GM23338 (cell line): Measurements from ENCODE around the gene PM20D1. TPM values are rescaled to one million over a fixed set of nuclear protein-coding genes. Genes with fewer than 3 reads are reported as not detected.

Experiments used
- ATAC-seq: fragments of 200-7000 bp; cut with Tn5 transposase; 3 replicates; pipeline ENCODE4 v1.9.1; 2020
- DNase-seq: peaks from one replicate; pipeline ENCODE4 v3.0.0-alpha.2; 2015; ENCODE audit warnings: low spot score
- H2AFZ ChIP-seq: fragments of 200-600 bp; sonication (generic); 2 replicates; pipeline ENCODE4 v1.8.0; 2016; ENCODE audit warnings: antibody characterized with exemption, mild to moderate bottlenecking, moderate library complexity
- H3F3A ChIP-seq: fragments of 200-600 bp; sonication (generic); replicated peaks from 2 replicates; pipeline ENCODE4 v1.8.0; 2017; ENCODE audit warnings: antibody characterized with exemption, mixed run types, low read depth
- H3K27ac ChIP-seq: fragments of 200-600 bp; sonication (generic); 2 replicates; pipeline ENCODE4 v1.6.1; 2016; ENCODE audit warnings: low read depth
- H3K27me3 ChIP-seq: fragments of 200-600 bp; sonication (generic); 2 replicates; pipeline ENCODE4 v1.8.0; 2016; ENCODE audit warnings: mild to moderate bottlenecking, mixed run types, moderate library complexity; ENCODE audit not compliant: insufficient read depth
- H3K36me3 ChIP-seq: fragments of 200-600 bp; sonication (generic); 2 replicates; pipeline ENCODE4 v1.8.0; 2016; ENCODE audit warnings: mild to moderate bottlenecking; ENCODE audit not compliant: insufficient read depth
- H3K4me1 ChIP-seq: fragments of 200-600 bp; sonication (generic); 2 replicates; pipeline ENCODE4 v1.8.0; 2016; ENCODE audit warnings: mild to moderate bottlenecking, moderate library complexity; ENCODE audit not compliant: insufficient read depth
- H3K4me2 ChIP-seq: fragments of 200-600 bp; sonication (generic); 2 replicates; pipeline ENCODE4 v1.7.1; 2017; ENCODE audit warnings: mixed run types
- H3K4me3 ChIP-seq: fragments of 200-600 bp; sonication (generic); 2 replicates; pipeline ENCODE4 v1.6.1; 2016; ENCODE audit warnings: mixed run types
- H3K79me2 ChIP-seq: fragments of 200-600 bp; sonication (generic); replicated peaks from 2 replicates; pipeline ENCODE4 v1.8.0; 2017; ENCODE audit warnings: mild to moderate bottlenecking; ENCODE audit not compliant: insufficient read depth
- H3K9me2 ChIP-seq: fragments of 200-600 bp; sonication (generic); 2 replicates; pipeline ENCODE4 v1.8.0; 2017; ENCODE audit not compliant: insufficient read depth
- H4K20me1 ChIP-seq: fragments of 200-600 bp; sonication (generic); replicated peaks from 2 replicates; pipeline ENCODE4 v1.8.0; 2017; ENCODE audit warnings: mild to moderate bottlenecking; ENCODE audit not compliant: insufficient read depth
- H3K27ac Mint-ChIP-seq: 2 replicates; pipeline ENCODE4 v1.8.0; 2020; ENCODE audit warnings: inconsistent platforms, mild to moderate bottlenecking, moderate library complexity, mixed read lengths
- H3K27me3 Mint-ChIP-seq: 3 replicates; pipeline ENCODE4 v1.8.0; 2022; ENCODE audit warnings: low read depth, mild to moderate bottlenecking, moderate library complexity, mixed read lengths, inconsistent platforms; ENCODE audit not compliant: insufficient read depth, poor library complexity
- H3K36me3 Mint-ChIP-seq: 3 replicates; pipeline ENCODE4 v1.8.0; 2021; ENCODE audit warnings: low read depth, mild to moderate bottlenecking, inconsistent platforms, moderate library complexity, mixed read lengths
- H3K4me1 Mint-ChIP-seq: 3 replicates; pipeline ENCODE4 v1.8.0; 2020; ENCODE audit warnings: mild to moderate bottlenecking, inconsistent platforms, mixed read lengths
- H3K4me3 Mint-ChIP-seq: 3 replicates; pipeline ENCODE4 v1.8.0; 2021; ENCODE audit warnings: moderate library complexity, mild to moderate bottlenecking, inconsistent platforms, mixed read lengths
- H3K9me3 Mint-ChIP-seq: 3 replicates; pipeline ENCODE4 v1.8.0; 2020; ENCODE audit warnings: moderate library complexity, mild to moderate bottlenecking, inconsistent platforms, mixed read lengths
- EZH2 ChIP-seq: fragments of 200-600 bp; sonication (generic); IDR thresholded peaks from one replicate; pipeline ENCODE4 v1.8.0; 2017; ENCODE audit warnings: antibody characterized with exemption, mild to moderate bottlenecking, low read depth; ENCODE audit not compliant: unreplicated experiment
- EZH2phosphoT487 ChIP-seq: fragments of 200-600 bp; sonication (generic); IDR thresholded peaks from one replicate; pipeline ENCODE4 v1.8.1; 2018; ENCODE audit warnings: antibody characterized with exemption; ENCODE audit not compliant: unreplicated experiment
- NANOG ChIP-seq: IDR thresholded peaks from 2 replicates; pipeline ENCODE4 v1.6.1; 2016; ENCODE audit warnings: antibody characterized with exemption, borderline replicate concordance
- ZNF331 ChIP-seq: fragments of 250-450 bp; sonication (Bioruptor Pico); IDR thresholded peaks from 2 replicates; pipeline ENCODE4 v1.5.0; 2020; ENCODE audit warnings: low read depth, mild to moderate bottlenecking, moderate library complexity
- polyA plus RNA-seq: library from polyadenylated mRNA; unstranded; fragments of >200 nt; fragmentation: Nextera tagmentation; extraction: Ambion mirVana; gene quantifications from 2 replicates; pipeline ENCODE4 v1.2.1, GENCODE V29; 2016
- total RNA-seq: library from RNA; depleted of rRNA; stranded (reverse); fragments of >200 nt; shearing (Covaris generic); gene quantifications from 2 replicates; pipeline ENCODE4 v1.2.3, GENCODE V29; 2014
- TF ChIP-seq, protein P1 (sequence below): fragments of 250-450 bp; sonication (Bioruptor Pico); IDR thresholded peaks from 2 replicates; pipeline ENCODE4 v1.5.0; 2020; ENCODE audit warnings: mild to moderate bottlenecking, moderate library complexity
- TF ChIP-seq, protein P2 (sequence below), 2 experiments: fragments of 200-600 bp in 1 of 2; sonication (generic) in 1 of 2; conservative IDR thresholded peaks; 2 replicates each; pipeline versions ENCODE4 v1.5.1 to v1.6.1; 2016 to 2017; ENCODE audit warnings: antibody characterized with exemption in 2 of 2, low read depth in 2 of 2, mild to moderate bottlenecking in 2 of 2, moderate library complexity in 1 of 2
- TF ChIP-seq, protein P3 (sequence below): IDR thresholded peaks from 2 replicates; pipeline ENCODE4 v1.6.1; 2016; ENCODE audit warnings: antibody characterized with exemption

PM20D1 gene
- total and polyA plus RNA-seq, 2 experiments from 2014 or later: 0.10 TPM; not detected in 1

DNA sequence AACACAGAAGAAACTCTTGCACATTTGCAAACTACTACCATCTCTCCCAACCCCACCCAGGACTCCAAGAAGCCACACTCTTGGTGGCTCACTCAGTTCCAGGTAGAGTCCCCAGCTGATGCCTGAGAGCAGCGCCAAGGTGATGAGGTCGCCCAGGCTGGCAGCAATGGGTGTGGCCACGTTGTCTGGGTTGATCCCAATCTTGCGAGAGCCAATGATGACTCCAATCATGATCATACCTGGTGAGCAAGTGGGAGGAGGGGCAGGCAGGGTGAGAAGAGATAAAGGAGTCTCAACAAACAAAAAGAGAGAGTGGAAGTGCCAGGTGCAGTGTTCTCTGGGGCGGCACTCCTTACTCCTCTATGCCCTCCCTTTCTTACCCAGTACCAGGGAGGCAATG lies 51.4 kb downstream of the PM20D1 start (continued):
- TF ChIP-seq, protein P1, sequence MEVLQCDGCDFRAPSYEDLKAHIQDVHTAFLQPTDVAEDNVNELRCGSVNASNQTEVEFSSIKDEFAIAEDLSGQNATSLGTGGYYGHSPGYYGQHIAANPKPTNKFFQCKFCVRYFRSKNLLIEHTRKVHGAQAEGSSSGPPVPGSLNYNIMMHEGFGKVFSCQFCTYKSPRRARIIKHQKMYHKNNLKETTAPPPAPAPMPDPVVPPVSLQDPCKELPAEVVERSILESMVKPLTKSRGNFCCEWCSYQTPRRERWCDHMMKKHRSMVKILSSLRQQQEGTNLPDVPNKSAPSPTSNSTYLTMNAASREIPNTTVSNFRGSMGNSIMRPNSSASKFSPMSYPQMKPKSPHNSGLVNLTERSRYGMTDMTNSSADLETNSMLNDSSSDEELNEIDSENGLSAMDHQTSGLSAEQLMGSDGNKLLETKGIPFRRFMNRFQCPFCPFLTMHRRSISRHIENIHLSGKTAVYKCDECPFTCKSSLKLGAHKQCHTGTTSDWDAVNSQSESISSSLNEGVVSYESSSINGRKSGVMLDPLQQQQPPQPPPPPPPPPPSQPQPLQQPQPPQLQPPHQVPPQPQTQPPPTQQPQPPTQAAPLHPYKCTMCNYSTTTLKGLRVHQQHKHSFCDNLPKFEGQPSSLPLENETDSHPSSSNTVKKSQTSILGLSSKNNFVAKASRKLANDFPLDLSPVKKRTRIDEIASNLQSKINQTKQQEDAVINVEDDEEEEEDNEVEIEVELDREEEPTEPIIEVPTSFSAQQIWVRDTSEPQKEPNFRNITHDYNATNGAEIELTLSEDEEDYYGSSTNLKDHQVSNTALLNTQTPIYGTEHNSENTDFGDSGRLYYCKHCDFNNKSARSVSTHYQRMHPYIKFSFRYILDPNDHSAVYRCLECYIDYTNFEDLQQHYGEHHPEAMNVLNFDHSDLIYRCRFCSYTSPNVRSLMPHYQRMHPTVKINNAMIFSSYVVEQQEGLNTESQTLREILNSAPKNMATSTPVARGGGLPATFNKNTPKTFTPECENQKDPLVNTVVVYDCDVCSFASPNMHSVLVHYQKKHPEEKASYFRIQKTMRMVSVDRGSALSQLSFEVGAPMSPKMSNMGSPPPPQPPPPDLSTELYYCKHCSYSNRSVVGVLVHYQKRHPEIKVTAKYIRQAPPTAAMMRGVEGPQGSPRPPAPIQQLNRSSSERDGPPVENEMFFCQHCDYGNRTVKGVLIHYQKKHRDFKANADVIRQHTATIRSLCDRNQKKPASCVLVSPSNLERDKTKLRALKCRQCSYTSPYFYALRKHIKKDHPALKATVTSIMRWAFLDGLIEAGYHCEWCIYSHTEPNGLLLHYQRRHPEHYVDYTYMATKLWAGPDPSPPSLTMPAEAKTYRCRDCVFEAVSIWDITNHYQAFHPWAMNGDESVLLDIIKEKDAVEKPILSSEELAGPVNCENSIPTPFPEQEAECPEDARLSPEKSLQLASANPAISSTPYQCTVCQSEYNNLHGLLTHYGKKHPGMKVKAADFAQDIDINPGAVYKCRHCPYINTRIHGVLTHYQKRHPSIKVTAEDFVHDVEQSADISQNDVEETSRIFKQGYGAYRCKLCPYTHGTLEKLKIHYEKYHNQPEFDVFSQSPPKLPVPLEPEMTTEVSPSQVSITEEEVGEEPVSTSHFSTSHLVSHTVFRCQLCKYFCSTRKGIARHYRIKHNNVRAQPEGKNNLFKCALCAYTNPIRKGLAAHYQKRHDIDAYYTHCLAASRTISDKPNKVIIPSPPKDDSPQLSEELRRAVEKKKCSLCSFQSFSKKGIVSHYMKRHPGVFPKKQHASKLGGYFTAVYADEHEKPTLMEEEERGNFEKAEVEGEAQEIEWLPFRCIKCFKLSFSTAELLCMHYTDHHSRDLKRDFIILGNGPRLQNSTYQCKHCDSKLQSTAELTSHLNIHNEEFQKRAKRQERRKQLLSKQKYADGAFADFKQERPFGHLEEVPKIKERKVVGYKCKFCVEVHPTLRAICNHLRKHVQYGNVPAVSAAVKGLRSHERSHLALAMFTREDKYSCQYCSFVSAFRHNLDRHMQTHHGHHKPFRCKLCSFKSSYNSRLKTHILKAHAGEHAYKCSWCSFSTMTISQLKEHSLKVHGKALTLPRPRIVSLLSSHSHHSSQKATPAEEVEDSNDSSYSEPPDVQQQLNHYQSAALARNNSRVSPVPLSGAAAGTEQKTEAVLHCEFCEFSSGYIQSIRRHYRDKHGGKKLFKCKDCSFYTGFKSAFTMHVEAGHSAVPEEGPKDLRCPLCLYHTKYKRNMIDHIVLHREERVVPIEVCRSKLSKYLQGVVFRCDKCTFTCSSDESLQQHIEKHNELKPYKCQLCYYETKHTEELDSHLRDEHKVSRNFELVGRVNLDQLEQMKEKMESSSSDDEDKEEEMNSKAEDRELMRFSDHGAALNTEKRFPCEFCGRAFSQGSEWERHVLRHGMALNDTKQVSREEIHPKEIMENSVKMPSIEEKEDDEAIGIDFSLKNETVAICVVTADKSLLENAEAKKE (CRISPR knock-in tag): no peak
- TF ChIP-seq, protein P2, sequence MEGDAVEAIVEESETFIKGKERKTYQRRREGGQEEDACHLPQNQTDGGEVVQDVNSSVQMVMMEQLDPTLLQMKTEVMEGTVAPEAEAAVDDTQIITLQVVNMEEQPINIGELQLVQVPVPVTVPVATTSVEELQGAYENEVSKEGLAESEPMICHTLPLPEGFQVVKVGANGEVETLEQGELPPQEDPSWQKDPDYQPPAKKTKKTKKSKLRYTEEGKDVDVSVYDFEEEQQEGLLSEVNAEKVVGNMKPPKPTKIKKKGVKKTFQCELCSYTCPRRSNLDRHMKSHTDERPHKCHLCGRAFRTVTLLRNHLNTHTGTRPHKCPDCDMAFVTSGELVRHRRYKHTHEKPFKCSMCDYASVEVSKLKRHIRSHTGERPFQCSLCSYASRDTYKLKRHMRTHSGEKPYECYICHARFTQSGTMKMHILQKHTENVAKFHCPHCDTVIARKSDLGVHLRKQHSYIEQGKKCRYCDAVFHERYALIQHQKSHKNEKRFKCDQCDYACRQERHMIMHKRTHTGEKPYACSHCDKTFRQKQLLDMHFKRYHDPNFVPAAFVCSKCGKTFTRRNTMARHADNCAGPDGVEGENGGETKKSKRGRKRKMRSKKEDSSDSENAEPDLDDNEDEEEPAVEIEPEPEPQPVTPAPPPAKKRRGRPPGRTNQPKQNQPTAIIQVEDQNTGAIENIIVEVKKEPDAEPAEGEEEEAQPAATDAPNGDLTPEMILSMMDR (conservative IDR thresholded peaks at IDR 0.05; ENCODE audit: low read depth in 2 of 2): no peak
- TF ChIP-seq, protein P3, sequence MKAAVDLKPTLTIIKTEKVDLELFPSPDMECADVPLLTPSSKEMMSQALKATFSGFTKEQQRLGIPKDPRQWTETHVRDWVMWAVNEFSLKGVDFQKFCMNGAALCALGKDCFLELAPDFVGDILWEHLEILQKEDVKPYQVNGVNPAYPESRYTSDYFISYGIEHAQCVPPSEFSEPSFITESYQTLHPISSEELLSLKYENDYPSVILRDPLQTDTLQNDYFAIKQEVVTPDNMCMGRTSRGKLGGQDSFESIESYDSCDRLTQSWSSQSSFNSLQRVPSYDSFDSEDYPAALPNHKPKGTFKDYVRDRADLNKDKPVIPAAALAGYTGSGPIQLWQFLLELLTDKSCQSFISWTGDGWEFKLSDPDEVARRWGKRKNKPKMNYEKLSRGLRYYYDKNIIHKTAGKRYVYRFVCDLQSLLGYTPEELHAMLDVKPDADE: no peak
- TF ChIP-seq EZH2 (no peak), EZH2phosphoT487 (no peak)

DNA sequence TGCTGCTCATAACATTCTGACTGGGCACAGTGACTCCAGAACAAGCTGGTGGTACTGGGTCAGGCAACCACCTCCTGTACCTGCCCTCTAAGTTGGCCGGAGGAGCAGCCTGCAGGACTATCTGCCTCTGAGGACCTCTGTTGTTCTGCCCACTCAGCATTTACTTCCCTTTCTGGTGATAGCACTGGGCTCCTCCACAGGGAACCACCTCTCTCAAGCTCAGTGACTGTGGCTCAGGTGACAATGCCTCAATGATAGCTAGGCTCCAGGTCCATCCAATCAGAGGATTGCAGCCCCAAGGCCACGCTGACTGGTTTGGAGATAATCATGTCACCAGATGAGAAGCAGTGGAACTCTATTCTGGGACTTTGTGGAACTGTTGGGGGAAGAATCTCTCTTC lies 52.8 kb downstream of the PM20D1 start:
- H3K4me1 Mint-ChIP-seq: peaks cover 13% of the 10 kb centered on the region; the same call in 2 of the 3 replicates
- ATAC-seq (no peak), DNase-seq (no peak)
- peaks cover 4% of the 10 kb centered on the region for H3K27me3 Mint-ChIP-seq
- no peaks in the 10 kb centered on the region for H3K9me3 Mint-ChIP-seq
- no peaks in the 10 kb centered on the region; the same call in 1 of the 2 replicates for H4K20me1 ChIP-seq
- no peaks in the 10 kb centered on the region for H3K9me2 ChIP-seq
- H3K36me3 ChIP-seq: peaks cover 7% of the 10 kb centered on the region; the same call in 1 of the 2 replicates
- 0 out of 2 replicates have a peak, but pooled peaks cover 1% of the 10 kb centered on the region for H3K4me1 ChIP-seq
- peaks cover 31% of the 10 kb centered on the region; the same call in 2 of the 3 replicates for H3K36me3 Mint-ChIP-seq
- no peak overlapping the region for H2AFZ ChIP-seq
- no peaks in the 10 kb centered on the region for H3K79me2 ChIP-seq
- H3K4me3 Mint-ChIP-seq: no peak overlapping the region
- H3K27ac Mint-ChIP-seq: no peak overlapping the region
- no peak overlapping the region for H3K27ac ChIP-seq
- H3K4me3 ChIP-seq: no peak overlapping the region
- no peak overlapping the region for H3K4me2 ChIP-seq
- H3K27me3 ChIP-seq: no peaks in the 10 kb centered on the region
- peaks cover 2% of the 10 kb centered on the region; the same call in 1 of the 2 replicates for H3F3A ChIP-seq
- TF ChIP-seq ZNF331 (CRISPR knock-in tag) (no peak), NANOG (no peak), EZH2phosphoT487 (no peak)
- TF ChIP-seq, protein P2 (conservative IDR thresholded peaks at IDR 0.05; ENCODE audit: low read depth in 2 of 2): no peak
